AG09319 (cell line): ENCODE measurements around the gene TEN1.

ENCODE experiments used
- DNase-seq: peaks from one replicate; pipeline ENCODE4 v3.0.0-alpha.2; 2010; ENCODE audit warnings: low read depth; ENCODE audit errors: extremely low read depth
- TF ChIP-seq, protein P1 (sequence below): IDR thresholded peaks from 2 replicates; pipeline ENCODE4 v1.5.1; 2011; ENCODE audit warnings: low read depth, mild to moderate bottlenecking, inconsistent platforms, low read length, moderate library complexity

TEN1 gene

DNA sequence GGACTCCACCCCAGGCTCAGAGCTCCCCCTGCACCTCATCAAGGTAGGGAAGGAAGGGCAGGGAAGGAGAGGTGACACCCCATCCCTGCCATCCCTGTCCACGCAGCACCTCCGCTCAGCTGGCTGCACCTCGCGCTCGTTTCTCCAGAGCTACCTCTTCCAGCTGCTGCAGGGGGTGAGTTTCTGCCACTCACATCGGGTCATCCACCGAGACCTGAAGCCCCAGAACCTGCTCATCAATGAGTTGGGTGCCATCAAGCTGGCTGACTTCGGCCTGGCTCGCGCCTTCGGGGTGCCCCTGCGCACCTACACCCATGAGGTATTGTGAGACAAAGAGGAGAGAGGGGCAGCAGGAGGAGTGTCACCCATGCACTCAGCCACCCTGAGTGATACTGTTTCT is 23.1 kb downstream of the TEN1 start:
- TF ChIP-seq, protein P1, sequence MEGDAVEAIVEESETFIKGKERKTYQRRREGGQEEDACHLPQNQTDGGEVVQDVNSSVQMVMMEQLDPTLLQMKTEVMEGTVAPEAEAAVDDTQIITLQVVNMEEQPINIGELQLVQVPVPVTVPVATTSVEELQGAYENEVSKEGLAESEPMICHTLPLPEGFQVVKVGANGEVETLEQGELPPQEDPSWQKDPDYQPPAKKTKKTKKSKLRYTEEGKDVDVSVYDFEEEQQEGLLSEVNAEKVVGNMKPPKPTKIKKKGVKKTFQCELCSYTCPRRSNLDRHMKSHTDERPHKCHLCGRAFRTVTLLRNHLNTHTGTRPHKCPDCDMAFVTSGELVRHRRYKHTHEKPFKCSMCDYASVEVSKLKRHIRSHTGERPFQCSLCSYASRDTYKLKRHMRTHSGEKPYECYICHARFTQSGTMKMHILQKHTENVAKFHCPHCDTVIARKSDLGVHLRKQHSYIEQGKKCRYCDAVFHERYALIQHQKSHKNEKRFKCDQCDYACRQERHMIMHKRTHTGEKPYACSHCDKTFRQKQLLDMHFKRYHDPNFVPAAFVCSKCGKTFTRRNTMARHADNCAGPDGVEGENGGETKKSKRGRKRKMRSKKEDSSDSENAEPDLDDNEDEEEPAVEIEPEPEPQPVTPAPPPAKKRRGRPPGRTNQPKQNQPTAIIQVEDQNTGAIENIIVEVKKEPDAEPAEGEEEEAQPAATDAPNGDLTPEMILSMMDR = no peak
- no peak for DNase-seq

DNA sequence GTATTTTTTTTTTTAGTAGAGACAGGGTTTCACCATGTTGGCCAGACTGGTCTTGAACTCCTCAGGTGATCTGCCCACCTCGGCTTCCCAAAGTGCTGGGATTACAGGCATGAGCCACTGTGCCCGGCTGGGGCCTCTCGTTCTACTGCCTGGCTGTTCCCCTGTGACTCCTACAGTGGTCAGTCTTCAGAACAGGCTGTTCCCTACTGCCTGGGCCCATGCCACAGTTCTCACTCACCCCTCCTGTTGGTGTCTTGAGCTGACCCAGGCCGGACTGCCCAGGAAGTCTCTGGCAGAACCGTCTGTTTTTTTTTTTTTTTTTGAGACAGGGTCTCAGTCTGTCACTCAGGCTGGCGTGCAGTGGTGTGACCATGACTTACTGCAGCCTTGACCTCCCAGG is 24.9 kb downstream of the TEN1 start:
- no peak for DNase-seq
- TF ChIP-seq, protein P1 = no peak

DNA sequence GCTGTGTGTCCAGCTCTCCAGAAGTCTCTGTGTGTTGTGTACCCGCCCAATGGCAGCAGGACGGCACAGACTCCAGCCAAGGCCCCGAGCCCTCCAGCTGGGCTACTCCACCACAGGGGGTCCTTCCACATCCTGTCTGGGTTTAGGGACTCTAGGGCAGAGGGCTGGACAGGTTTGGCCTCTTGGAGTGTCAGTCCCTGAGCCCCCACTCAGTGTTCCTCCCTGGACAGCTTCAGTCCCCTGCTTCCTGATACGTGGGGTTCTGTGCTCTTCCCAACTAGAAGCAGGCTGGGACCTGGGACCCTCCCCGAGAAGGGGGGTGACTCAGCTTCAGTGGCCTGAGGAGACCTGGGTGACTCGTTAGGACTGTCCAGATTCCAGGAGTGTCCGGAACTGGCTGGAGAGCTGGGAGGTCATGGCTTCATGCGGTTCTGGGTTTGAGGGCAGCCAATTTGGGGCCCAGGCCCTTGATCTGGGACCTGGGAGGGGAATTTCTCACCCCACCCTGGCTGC is 25.8 kb downstream of the TEN1 start:
- TF ChIP-seq, protein P1 = no peak
- DNase-seq = no peak

DNA sequence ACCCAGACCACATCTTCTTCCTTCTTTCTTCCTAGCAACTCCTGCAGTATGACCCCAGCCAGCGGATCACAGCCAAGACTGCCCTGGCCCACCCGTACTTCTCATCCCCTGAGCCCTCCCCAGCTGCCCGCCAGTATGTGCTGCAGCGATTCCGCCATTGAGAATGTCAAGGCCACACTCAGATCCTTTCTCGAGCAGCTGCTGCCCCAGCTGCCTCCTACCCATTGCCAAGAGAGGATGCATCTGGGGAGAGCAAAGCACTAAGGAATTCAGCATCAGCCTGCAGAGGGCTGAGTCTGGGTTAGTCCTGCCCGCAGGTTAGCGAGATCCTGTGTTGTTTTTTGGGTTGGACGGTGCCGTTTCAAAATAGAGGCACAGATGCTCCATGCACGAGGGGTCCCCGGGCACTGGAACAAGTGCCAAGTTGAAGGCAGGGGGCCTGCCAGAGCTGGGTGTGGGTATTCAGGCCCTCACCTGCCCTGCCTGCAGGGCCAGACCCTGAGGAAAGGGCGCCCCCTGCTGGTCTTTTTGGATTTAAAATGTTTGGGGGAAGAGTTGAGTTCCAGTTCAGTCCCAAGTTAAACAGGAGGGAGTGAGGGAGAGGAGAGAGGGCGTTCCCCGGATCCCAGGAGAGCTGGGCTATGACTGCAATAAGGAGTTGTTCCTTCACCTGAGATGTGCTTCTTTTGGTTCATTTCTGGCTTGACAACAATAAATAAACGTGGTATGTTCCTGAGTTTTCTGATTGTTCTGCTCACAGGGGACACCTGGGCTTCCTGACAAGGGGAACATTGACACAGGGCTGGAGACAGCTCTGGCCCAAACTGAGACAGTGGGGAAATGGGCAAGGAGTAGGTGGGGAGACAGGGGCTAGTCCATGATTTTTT is 26.5 kb downstream of the TEN1 start:
- DNase-seq = peak; percentile 32
- TF ChIP-seq, protein P1 = peak; percentile 56

- TF ChIP-seq, protein P1 = no peak
Observed at GRCh38 chr17:76007131-76007849, 28.2 kb downstream of the TEN1 start.

DNA sequence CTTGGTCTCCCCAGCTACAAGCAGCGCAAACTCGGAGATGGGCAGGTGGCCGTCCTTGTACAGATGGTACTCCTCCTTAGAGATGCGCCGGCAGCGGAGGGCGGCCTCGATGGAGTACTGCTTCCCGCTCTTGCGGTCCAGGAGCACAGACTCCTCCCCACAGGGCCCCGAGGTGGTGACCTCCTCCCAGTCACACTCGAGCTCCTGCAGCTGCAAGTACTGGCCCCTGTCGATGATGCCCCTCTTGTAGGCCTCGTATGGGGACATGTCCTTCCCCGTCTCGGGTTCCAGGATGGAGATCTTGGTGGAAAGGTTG is 28.8 kb downstream of the TEN1 start:
- DNase-seq = no peak
- TF ChIP-seq, protein P1 = no peak

More at GRCh38 chr17:76007131-76007849, 28.2 kb downstream of the TEN1 start:
- no peak for DNase-seq

GRCh38 chr17:76008208-76008607 is 29.2 kb downstream of the TEN1 start:
- DNase-seq = no peak

More at GRCh38 chr17:76008208-76008607, 29.2 kb downstream of the TEN1 start:
- TF ChIP-seq, protein P1 = no peak
